HCT116 (cell line): ENCODE measurements around the gene AOAH. TPM values are rescaled to one million over a fixed set of nuclear protein-coding genes. Genes with fewer than 3 reads are reported as not detected.

ENCODE experiments used
- ATAC-seq: fragments of 200-7000 bp; cut with Tn5 transposase; 2 replicates; pipeline ENCODE4 v1.9.1; 2020; ENCODE audit warnings: mild to moderate bottlenecking, moderate library complexity
- BruUV-seq: library from RNA; stranded (reverse); fragments of 400-500 nt; replicated peaks from 2 replicates; lab custom pipeline; 2021; lab: Mats Ljungman, UMichigan
- CTCF ChIA-PET: fragments of 300-600 bp; sonication (Branson Sonifier 250); formaldehyde crosslinking; loops from one replicate; lab custom pipeline; 2021; ENCODE audit warnings: antibody characterized with exemption; lab: Charles Lee
- POLR2A ChIA-PET: fragments of 300-600, 350-600 bp; sonication (Branson Sonifier 250); formaldehyde crosslinking; loops from one replicate; lab custom pipeline; 2021; ENCODE audit warnings: antibody characterized with exemption; lab: Charles Lee
- RAD21 ChIA-PET, 2 experiments: fragments of 300-600 bp; sonication (Branson Sonifier 250); formaldehyde crosslinking; loops; one replicate each; lab custom pipeline; 2023; ENCODE audit warnings: low total read pairs in 2 of 2; ENCODE audit not compliant: uncharacterized antibody in 2 of 2, unreplicated experiment in 2 of 2, low non-redundant PET in 1 of 2; lab: Charles Lee
- DNase-seq: peaks from one replicate; pipeline ENCODE4 v3.0.0-alpha.2; 2010; ENCODE audit warnings: low read depth, low spot score
- H2AFZ ChIP-seq: fragments of 200-600 bp; shearing (Covaris generic), sonication (generic); 2 replicates; pipeline ENCODE4 v1.6.1; 2017; ENCODE audit warnings: low read depth, mixed run types, mixed read lengths, antibody characterized with exemption, low read length; ENCODE audit not compliant: poor library complexity, severe bottlenecking
- H3K27ac ChIP-seq: 2 replicates; pipeline ENCODE4 v1.5.1; 2012; ENCODE audit warnings: low read depth, low read length
- H3K27me3 ChIP-seq: fragments of 200-600 bp; sonication (generic); 2 replicates; pipeline ENCODE4 v1.6.1; 2016; ENCODE audit warnings: mixed run types, low read length, mixed read lengths; ENCODE audit not compliant: insufficient read depth
- H3K36me3 ChIP-seq, 2 experiments: fragments of 200-500 bp in 1 of 2; fragments of 200-600 bp in 1 of 2; sonication (Bioruptor generic) in 1 of 2; sonication (generic) in 1 of 2; 2 replicates each; pipeline versions ENCODE4 v1.5.1 to v1.6.1; 2014 to 2016; ENCODE audit warnings: low read length in 2 of 2, inconsistent platforms in 1 of 2, mixed read lengths in 1 of 2, mixed run types in 1 of 2; ENCODE audit not compliant: insufficient read depth in 2 of 2, control insufficient read depth in 1 of 2
- H3K4me1 ChIP-seq, 2 experiments: fragments of 200-600 bp in 1 of 2; sonication (generic) in 1 of 2; 2 replicates each; pipeline versions ENCODE4 v1.5.1 to v1.6.1; 2012 to 2017; ENCODE audit warnings: low read length in 2 of 2, inconsistent platforms in 1 of 2, mild to moderate bottlenecking in 1 of 2, mixed read lengths in 1 of 2, mixed run types in 1 of 2, moderate library complexity in 1 of 2; ENCODE audit not compliant: insufficient read depth in 2 of 2, control insufficient read depth in 1 of 2
- H3K4me2 ChIP-seq: fragments of 200-600 bp; sonication (generic); 2 replicates; pipeline ENCODE4 v1.6.1; 2017; ENCODE audit warnings: mixed run types, low read length, mixed read lengths
- H3K4me3 ChIP-seq, 2 experiments: fragments of 200-600 bp in 1 of 2; sonication (generic) in 1 of 2; replicated peaks in 1 of 2; 2 replicates each; pipeline ENCODE4 v1.5.1; 2011 to 2016; ENCODE audit warnings: low read length in 2 of 2, control low read depth in 1 of 2, low read depth in 1 of 2, mild to moderate bottlenecking in 1 of 2, mixed read lengths in 1 of 2, mixed run types in 1 of 2
- H3K79me2 ChIP-seq: fragments of 200-600 bp; sonication (generic); 2 replicates; pipeline ENCODE4 v1.6.1; 2017; ENCODE audit warnings: mild to moderate bottlenecking, mixed run types, low read length, moderate library complexity, mixed read lengths; ENCODE audit not compliant: insufficient read depth
- H3K9ac ChIP-seq: fragments of 200-600 bp; sonication (generic); 2 replicates; pipeline ENCODE4 v1.6.1; 2016; ENCODE audit warnings: low read length, mixed read lengths
- H3K9me2 ChIP-seq: fragments of 200-600 bp; sonication (generic), shearing (Covaris generic); 2 replicates; pipeline ENCODE4 v1.6.1; 2017; ENCODE audit warnings: mixed run types, mild to moderate bottlenecking, moderate library complexity; ENCODE audit not compliant: insufficient read depth
- H3K9me3 ChIP-seq, 2 experiments: fragments of 200-500 bp in 1 of 2; fragments of 200-600 bp in 1 of 2; sonication (Bioruptor generic) in 1 of 2; sonication (generic) in 1 of 2; 2 replicates each; pipeline ENCODE4 v1.6.1; 2014 to 2017; ENCODE audit warnings: low read length in 2 of 2, mixed read lengths in 2 of 2, inconsistent platforms in 1 of 2, low read depth in 1 of 2, mild to moderate bottlenecking in 1 of 2, mixed run types in 1 of 2, moderate library complexity in 1 of 2; ENCODE audit not compliant: control insufficient read depth in 1 of 2, insufficient read depth in 1 of 2
- H4K20me1 ChIP-seq: fragments of 200-600 bp; sonication (generic), shearing (Covaris generic); 2 replicates; pipeline ENCODE4 v1.6.1; 2017; ENCODE audit warnings: mixed run types, mild to moderate bottlenecking, moderate library complexity; ENCODE audit not compliant: insufficient read depth
- ATF3 ChIP-seq: IDR thresholded peaks from 2 replicates; pipeline ENCODE4 v1.6.1; 2012
- CEBPB ChIP-seq: IDR thresholded peaks from 2 replicates; pipeline ENCODE4 v1.6.1; 2012; ENCODE audit warnings: low read depth
- CTCF ChIP-seq, 3 experiments: fragments of 200-600 bp in 1 of 3; sonication (generic) in 1 of 3; IDR thresholded peaks in 2 of 3; conservative IDR thresholded peaks in 1 of 3; 2 replicates each; pipeline ENCODE4 v1.5.1; 2012 to 2017; ENCODE audit warnings: low read depth in 2 of 3, low read length in 2 of 3, antibody characterized with exemption in 1 of 3, borderline replicate concordance in 1 of 3, control low read depth in 1 of 3, mild to moderate bottlenecking in 1 of 3, mixed read lengths in 1 of 3, mixed run types in 1 of 3, moderate library complexity in 1 of 3; ENCODE audit not compliant: insufficient read depth in 1 of 3
- ELF1 ChIP-seq: IDR thresholded peaks from 2 replicates; pipeline ENCODE4 v1.6.1; 2012; ENCODE audit warnings: low read depth, borderline replicate concordance
- EZH2 ChIP-seq: fragments of 200-600 bp; sonication (generic); IDR thresholded peaks from 2 replicates; pipeline ENCODE4 v1.6.1; 2017; ENCODE audit warnings: antibody characterized with exemption, mixed run types
- JUND ChIP-seq: IDR thresholded peaks from 2 replicates; pipeline ENCODE4 v1.6.1; 2012
- SIN3A ChIP-seq: IDR thresholded peaks from 2 replicates; pipeline ENCODE4 v1.6.1; 2012; ENCODE audit warnings: low read depth
- YY1 ChIP-seq: IDR thresholded peaks from 2 replicates; pipeline ENCODE4 v1.6.1; 2011; ENCODE audit warnings: low read length, low read depth, moderate library complexity, mild to moderate bottlenecking; ENCODE audit not compliant: insufficient replicate concordance; ENCODE audit errors: extremely low read depth
- ZNF274 ChIP-seq: fragments of 200-500 bp; sonication (Bioruptor generic); IDR thresholded peaks from 2 replicates; pipeline ENCODE4 v1.6.1; 2014; ENCODE audit warnings: mild to moderate bottlenecking, low read depth, low read length, inconsistent platforms
- intact Hi-C: fragments of 100-400 bp; cut with micrococcal nuclease; formaldehyde crosslinking; loops from 2 replicates; pipeline ENCODE4 v1.10.0; 2022
- total RNA-seq: library from RNA; stranded (reverse); gene quantifications from one replicate; pipeline ENCODE4 v1.2.1, GENCODE V29; 2021; ENCODE audit not compliant: unreplicated experiment

AOAH gene
- total RNA-seq, 1 experiment from 2014 or later: 1.1 TPM

- TF ChIP-seq EZH2 (no peak), SIN3A (no peak), ZNF274 (no peak), CEBPB (no peak), JUND (no peak), CTCF (IDR thresholded peaks at IDR 0.05 in 2 of 3, conservative IDR thresholded peaks at IDR 0.05 in 1 of 3; ENCODE audit: borderline replicate concordance in 1 of 3, insufficient read depth in 1 of 3, low read depth in 2 of 3, low read length in 2 of 3) (no peak), ATF3 (no peak)
Measured at GRCh38 chr7:36521133-36521532, 203.2 kb downstream of the AOAH start (continued).

GRCh38 chr7:36515847-36516246, 208.4 kb downstream of the AOAH start:
- intact Hi-C loops: no loop called here
- Histone ChIP-seq H3K4me1 (no peaks in the 10 kb centered on the region), H3K27ac (no peak overlapping the region), H3K4me2 (no peak overlapping the region), H3K9me3 (no peaks in the 10 kb centered on the region), H3K79me2 (no peaks in the 10 kb centered on the region), H3K4me3 (no peak overlapping the region)
- ChIA-PET RAD21 (no interaction called here), POLR2A (no interaction called here), CTCF (no interaction called here)
- BruUV-seq: no TSS peak
- no peak for TF ChIP-seq ELF1
- no peak for TF ChIP-seq YY1
- TF ChIP-seq, all 23 proteins: peak for 0
- Histone ChIP-seq H4K20me1 (no peaks in the 10 kb centered on the region), H2AFZ (no peak overlapping the region), H3K36me3 (no peaks in the 10 kb centered on the region), H3K27me3 (0 out of 2 replicates have a peak, but pooled peaks cover 2% of the 10 kb centered on the region), H3K9me2 (no peaks in the 10 kb centered on the region), H3K9ac (no peak overlapping the region)
- ATAC-seq: no peak
- DNase-seq: no peak
